Sigmoid colon (tissue), 4 donors: ENCODE data around the gene VPS33A.

Experiments
- EP300 ChIP-seq, 4 donors: sonication (generic); formaldehyde crosslinking; IDR thresholded peaks; one replicate each; pipeline ENCODE4 v1.6.1; 2017; ENCODE audit warnings: antibody characterized with exemption in 4 of 4
- TF ChIP-seq, protein P1 (sequence below), 4 experiments: fragments of 450-650 bp in 3 of 4; fragments of 200-600 bp in 1 of 4; IDR thresholded peaks; one replicate each; pipeline ENCODE4 v1.5.1; 2016 to 2019; ENCODE audit warnings: antibody characterized with exemption in 4 of 4, mild to moderate bottlenecking in 3 of 4, moderate library complexity in 2 of 4

GRCh38 chr12:122195405-122195804 lies 70.9 kb downstream of the VPS33A start:
- TF ChIP-seq, protein P1, sequence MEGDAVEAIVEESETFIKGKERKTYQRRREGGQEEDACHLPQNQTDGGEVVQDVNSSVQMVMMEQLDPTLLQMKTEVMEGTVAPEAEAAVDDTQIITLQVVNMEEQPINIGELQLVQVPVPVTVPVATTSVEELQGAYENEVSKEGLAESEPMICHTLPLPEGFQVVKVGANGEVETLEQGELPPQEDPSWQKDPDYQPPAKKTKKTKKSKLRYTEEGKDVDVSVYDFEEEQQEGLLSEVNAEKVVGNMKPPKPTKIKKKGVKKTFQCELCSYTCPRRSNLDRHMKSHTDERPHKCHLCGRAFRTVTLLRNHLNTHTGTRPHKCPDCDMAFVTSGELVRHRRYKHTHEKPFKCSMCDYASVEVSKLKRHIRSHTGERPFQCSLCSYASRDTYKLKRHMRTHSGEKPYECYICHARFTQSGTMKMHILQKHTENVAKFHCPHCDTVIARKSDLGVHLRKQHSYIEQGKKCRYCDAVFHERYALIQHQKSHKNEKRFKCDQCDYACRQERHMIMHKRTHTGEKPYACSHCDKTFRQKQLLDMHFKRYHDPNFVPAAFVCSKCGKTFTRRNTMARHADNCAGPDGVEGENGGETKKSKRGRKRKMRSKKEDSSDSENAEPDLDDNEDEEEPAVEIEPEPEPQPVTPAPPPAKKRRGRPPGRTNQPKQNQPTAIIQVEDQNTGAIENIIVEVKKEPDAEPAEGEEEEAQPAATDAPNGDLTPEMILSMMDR (IDR thresholded peaks at IDR 0.05), result no peak
- TF ChIP-seq EP300 (IDR thresholded peaks at IDR 0.05), result no peak
